ENCODE measurements around the gene KRTAP5-4. TPM values are rescaled to one million over a fixed set of nuclear protein-coding genes. Genes with fewer than 3 reads are reported as not detected.
"Not testable (repeated sequence)": the region's sequence is repeated elsewhere in the genome, so short reads cannot be mapped to it uniquely, and the experiment has no call there.

Gene KRTAP5-4
- total RNA-seq, 1 donor from 2014 or later = not detected

DNA sequence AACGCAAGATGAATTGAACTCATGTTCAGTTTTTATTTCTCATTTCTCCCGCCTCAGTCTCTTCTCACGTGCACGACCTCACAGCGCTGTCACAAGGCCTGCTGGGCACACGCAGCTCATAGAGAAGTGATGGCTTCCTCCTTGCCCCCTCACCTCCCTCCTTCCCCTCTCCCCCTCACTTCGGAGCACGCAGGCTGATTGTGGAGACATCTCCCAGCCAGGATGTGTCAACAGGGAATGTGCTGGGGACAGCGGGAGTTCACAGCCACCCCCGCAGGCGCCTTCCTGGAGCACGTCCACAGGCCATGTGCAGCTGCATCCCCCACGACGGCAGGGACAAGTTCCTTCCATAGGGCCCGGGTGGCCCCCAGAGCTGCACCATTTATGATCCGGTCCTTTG lies 46.0 kb upstream of the KRTAP5-4 start:
- no peaks in the 10 kb centered on the region for H3K4me1 ChIP-seq
- H3K27ac ChIP-seq (replicated peaks) = no peak overlapping the region
- H3K9me3 ChIP-seq (replicated peaks) = no peaks in the 10 kb centered on the region
- DNase-seq = no peak
- TF ChIP-seq, protein P1, sequence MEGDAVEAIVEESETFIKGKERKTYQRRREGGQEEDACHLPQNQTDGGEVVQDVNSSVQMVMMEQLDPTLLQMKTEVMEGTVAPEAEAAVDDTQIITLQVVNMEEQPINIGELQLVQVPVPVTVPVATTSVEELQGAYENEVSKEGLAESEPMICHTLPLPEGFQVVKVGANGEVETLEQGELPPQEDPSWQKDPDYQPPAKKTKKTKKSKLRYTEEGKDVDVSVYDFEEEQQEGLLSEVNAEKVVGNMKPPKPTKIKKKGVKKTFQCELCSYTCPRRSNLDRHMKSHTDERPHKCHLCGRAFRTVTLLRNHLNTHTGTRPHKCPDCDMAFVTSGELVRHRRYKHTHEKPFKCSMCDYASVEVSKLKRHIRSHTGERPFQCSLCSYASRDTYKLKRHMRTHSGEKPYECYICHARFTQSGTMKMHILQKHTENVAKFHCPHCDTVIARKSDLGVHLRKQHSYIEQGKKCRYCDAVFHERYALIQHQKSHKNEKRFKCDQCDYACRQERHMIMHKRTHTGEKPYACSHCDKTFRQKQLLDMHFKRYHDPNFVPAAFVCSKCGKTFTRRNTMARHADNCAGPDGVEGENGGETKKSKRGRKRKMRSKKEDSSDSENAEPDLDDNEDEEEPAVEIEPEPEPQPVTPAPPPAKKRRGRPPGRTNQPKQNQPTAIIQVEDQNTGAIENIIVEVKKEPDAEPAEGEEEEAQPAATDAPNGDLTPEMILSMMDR (IDR thresholded peaks at IDR 0.05; ENCODE audit: borderline replicate concordance) = no peak
- H3K27me3 ChIP-seq (ENCODE audit: low read depth) = peaks cover 47% of the 10 kb centered on the region
- H3K4me3 ChIP-seq = no peak overlapping the region
- H3K36me3 ChIP-seq = no peaks in the 10 kb centered on the region
- intact Hi-C loops (cut with micrococcal nuclease) = no loop called here

DNA sequence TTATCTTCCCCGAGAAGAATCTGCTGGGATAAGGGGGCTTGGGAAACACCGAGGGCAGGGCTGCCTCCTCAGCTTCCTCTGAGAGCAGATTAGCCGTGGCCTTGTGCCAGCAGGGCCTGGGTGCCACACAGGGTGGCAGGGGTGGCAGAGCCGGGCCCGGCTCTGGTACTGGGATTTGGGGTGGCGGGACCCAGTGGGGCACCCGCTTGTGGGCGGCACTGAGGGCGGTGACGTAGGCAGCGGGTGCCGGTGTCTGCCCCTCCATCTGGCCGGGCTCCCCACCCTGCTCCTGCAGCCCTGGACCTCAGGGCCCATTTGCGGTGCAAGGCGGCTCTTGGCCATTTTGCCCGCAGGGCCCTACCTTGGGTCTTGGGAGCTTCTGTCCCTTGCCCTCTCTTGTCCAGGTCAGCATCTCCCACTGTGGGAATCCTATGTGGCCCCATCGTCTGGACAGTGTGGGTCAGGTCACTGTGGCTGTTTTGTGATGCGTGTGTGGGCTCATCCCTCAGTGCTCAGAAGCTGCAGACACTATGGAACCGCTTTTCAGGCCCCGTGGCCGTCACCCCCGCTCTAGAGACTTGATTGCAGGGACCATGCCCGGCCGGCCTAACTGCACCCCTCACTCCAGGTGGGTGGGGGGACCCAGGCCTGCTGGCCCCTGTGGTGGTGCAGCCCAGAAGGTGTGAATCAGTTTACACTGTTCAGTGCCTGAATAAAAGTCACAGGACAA lies 45.3 kb upstream of the KRTAP5-4 start:
- H3K27ac ChIP-seq (replicated peaks) = no peak overlapping the region
- H3K4me1 ChIP-seq = no peaks in the 10 kb centered on the region
- no peak for DNase-seq
- H3K36me3 ChIP-seq = no peaks in the 10 kb centered on the region
- intact Hi-C loops (cut with micrococcal nuclease) = no loop called here
- TF ChIP-seq, protein P1 (IDR thresholded peaks at IDR 0.05; ENCODE audit: borderline replicate concordance) = no peak
- no peaks in the 10 kb centered on the region for H3K9me3 ChIP-seq (replicated peaks)
- H3K27me3 ChIP-seq (ENCODE audit: low read depth) = peaks cover 41% of the 10 kb centered on the region
- H3K4me3 ChIP-seq = no peak overlapping the region

GRCh38 chr11:1665313-1665712 lies 43.4 kb upstream of the KRTAP5-4 start:
- Histone ChIP-seq H3K4me3 (no peak overlapping the region), H3K9me3 (replicated peaks) (no peaks in the 10 kb centered on the region), H3K36me3 (no peaks in the 10 kb centered on the region), H3K4me1 (no peaks in the 10 kb centered on the region), H3K27ac (replicated peaks) (no peak overlapping the region), H3K27me3 (ENCODE audit: low read depth) (peaks cover 42% of the 10 kb centered on the region)
- TF ChIP-seq, protein P1 (IDR thresholded peaks at IDR 0.05; ENCODE audit: borderline replicate concordance) = no peak
- intact Hi-C loops (cut with micrococcal nuclease) = no loop called here
- no peak for DNase-seq

- H3K36me3 ChIP-seq; H3K9me3 ChIP-seq (replicated peaks); intact Hi-C loops (cut with micrococcal nuclease); H3K27ac ChIP-seq (replicated peaks); H3K4me3 ChIP-seq; DNase-seq; H3K4me1 ChIP-seq: not testable (repeated sequence)
- H3K27me3 ChIP-seq (ENCODE audit: low read depth) = peaks cover 26% of the 10 kb centered on the region
These were observed 40.9 kb upstream of the KRTAP5-4 start for GRCh38 chr11:1662699-1663283.

DNA sequence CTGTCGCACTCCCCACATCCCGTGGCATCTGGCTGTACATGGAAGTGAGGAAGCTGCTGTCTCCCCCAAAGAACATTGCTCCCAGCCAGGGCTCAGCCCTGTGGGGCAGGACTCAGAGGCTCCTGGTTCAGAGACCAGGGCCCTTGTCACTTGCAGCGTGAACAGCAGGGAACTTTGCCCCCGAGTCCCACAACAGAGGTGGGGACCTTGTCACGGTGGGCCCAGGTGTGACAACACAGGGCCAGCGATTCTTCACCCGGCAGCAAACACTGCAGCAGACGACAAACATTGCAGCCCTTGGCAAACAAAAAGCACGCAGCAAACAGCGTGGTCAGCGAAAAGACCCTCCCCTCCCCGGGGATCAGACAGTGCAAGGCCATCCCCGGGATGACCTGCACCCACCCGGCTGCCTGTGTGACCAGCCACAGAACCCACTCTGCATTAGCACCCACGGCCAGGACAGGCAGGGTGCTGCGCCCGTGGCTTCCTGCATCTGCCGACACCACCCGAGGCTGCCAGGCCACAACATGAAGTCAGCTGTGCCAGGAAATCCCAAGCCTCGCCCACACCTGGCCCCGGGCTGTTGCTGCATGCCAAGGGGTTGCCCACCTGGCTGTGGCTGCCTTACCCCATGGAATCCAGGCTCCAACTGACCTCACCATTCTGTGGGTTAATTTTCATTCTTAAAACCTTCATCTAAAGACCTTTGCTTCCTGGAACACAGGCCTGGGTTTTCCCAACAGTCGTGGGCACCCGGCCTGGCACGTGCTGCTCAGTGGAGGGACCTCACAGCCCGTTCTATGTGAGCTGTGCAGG lies 39.7 kb upstream of the KRTAP5-4 start:
- H3K36me3 ChIP-seq; intact Hi-C loops (cut with micrococcal nuclease); H3K9me3 ChIP-seq (replicated peaks); H3K4me3 ChIP-seq; H3K4me1 ChIP-seq; H3K27ac ChIP-seq (replicated peaks); DNase-seq: not testable (repeated sequence)
- peaks cover 19% of the 10 kb centered on the region for H3K27me3 ChIP-seq (ENCODE audit: low read depth)

DNA sequence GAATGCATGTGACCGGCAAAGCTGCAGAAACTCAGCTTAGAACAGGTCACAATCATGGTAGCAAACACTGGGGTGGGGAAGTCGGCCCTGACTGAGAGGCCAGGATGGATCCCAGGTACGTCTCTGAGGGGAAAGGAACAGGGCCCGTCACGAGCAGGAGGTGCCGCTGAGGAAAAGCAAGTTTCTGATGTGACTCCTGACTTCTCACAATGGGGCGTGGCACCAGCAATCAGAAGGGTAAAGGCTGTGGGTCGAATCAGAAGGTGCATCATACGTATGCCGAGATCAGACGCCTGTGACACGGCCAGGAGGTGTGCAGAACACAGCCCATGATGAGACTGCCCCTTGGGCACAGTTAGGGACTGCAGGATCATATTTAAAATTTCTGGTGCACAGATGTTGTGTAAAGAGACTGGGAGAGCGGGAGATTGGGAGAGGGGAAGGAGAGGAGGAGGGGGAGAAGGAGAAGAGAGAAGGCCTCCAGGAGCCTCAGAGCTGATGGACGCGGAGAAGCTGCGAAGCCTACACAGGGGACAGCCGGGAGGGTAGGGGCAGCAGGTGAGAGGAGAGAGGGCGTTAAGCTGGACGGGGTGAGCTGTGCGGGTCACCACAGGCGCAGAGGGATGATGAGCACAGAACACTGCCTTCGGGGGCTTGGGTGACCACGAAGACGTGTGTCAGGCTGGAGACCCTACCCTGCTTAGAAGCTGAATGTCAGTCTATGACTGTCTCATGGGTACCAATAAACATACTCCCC lies 38.4 kb upstream of the KRTAP5-4 start:
- intact Hi-C loops (cut with micrococcal nuclease) = no loop called here
- H3K4me1 ChIP-seq = no peaks in the 10 kb centered on the region
- H3K36me3 ChIP-seq = no peaks in the 10 kb centered on the region
- no peak overlapping the region for H3K27ac ChIP-seq (replicated peaks)
- no peak for DNase-seq
- H3K4me3 ChIP-seq = no peak overlapping the region
- TF ChIP-seq, protein P1 (IDR thresholded peaks at IDR 0.05; ENCODE audit: borderline replicate concordance) = no peak
- H3K27me3 ChIP-seq (ENCODE audit: low read depth) = peaks cover 33% of the 10 kb centered on the region
- no peaks in the 10 kb centered on the region for H3K9me3 ChIP-seq (replicated peaks)
